K562 (cell line): ENCODE data around the gene MPIG6B. TPM values are rescaled to one million over a fixed set of nuclear protein-coding genes. Genes with fewer than 3 reads are reported as not detected.

Source experiments
- ATF3 ChIP-seq, 2 experiments: fragments of 450-650 bp in 1 of 2; sonication (generic) in 1 of 2; formaldehyde crosslinking in 1 of 2; IDR thresholded peaks in 1 of 2; conservative IDR thresholded peaks in 1 of 2; 2 replicates each; pipeline versions ENCODE4 v1.6.1 to v1.8.1; 2016 to 2023; ENCODE audit warnings: mild to moderate bottlenecking in 2 of 2, moderate library complexity in 2 of 2, inconsistent platforms in 1 of 2, missing genetic modification reagents in 1 of 2
- CCNT2 ChIP-seq: IDR thresholded peaks from 2 replicates; pipeline ENCODE4 v1.6.1; 2011; ENCODE audit warnings: borderline replicate concordance, low read depth, mild to moderate bottlenecking, moderate library complexity, mixed read lengths, low read length; ENCODE audit not compliant: insufficient read length; ENCODE audit errors: extremely low read depth
- CHD7 ChIP-seq: fragments of 200-600 bp; sonication (generic); IDR thresholded peaks from one replicate; pipeline ENCODE4 v1.6.1; 2012; ENCODE audit warnings: mild to moderate bottlenecking, low read depth, low read length, inconsistent platforms
- CREB1 ChIP-seq, 2 experiments: sonication (generic) in 1 of 2; formaldehyde crosslinking in 1 of 2; IDR thresholded peaks; 2 replicates each; pipeline versions ENCODE4 v1.6.1 to v1.8.0; 2012 to 2022; ENCODE audit warnings: inconsistent platforms in 1 of 2, mild to moderate bottlenecking in 1 of 2, missing genetic modification reagents in 1 of 2, moderate library complexity in 1 of 2
- HCFC1 ChIP-seq: IDR thresholded peaks from 2 replicates; pipeline ENCODE4 v1.6.1; 2012; ENCODE audit warnings: low read depth, low read length, improper control_type of control experiment
- HEY1 ChIP-seq: fragments of 250-450 bp; sonication (Bioruptor Pico); IDR thresholded peaks from 2 replicates; pipeline ENCODE4 v1.5.0; 2020; ENCODE audit warnings: mild to moderate bottlenecking, moderate library complexity, borderline replicate concordance
- KAT7 ChIP-seq: sonication (generic); formaldehyde crosslinking; IDR thresholded peaks from 2 replicates; pipeline ENCODE4 v1.8.0; 2022; ENCODE audit warnings: missing genetic modification reagents, mild to moderate bottlenecking, borderline replicate concordance
- NBN ChIP-seq: fragments of 450-650 bp; IDR thresholded peaks from 2 replicates; pipeline ENCODE4 v1.6.1; 2016; ENCODE audit warnings: low read depth, mild to moderate bottlenecking
- NFRKB ChIP-seq: fragments of 450-650 bp; IDR thresholded peaks from 2 replicates; pipeline ENCODE4 v1.6.1; 2016; ENCODE audit warnings: low read depth
- RBBP5 ChIP-seq: fragments of 200-600 bp; sonication (generic); IDR thresholded peaks from 2 replicates; pipeline ENCODE4 v1.6.1; 2012; ENCODE audit warnings: borderline replicate concordance, mild to moderate bottlenecking, low read length, control low read depth, inconsistent platforms; ENCODE audit not compliant: insufficient read depth, poor library complexity, severe bottlenecking
- ZNF165 ChIP-seq: fragments of 250-450 bp; sonication (Bioruptor Pico); IDR thresholded peaks from 2 replicates; pipeline ENCODE4 v1.4.0; 2020; ENCODE audit warnings: borderline replicate concordance
- ZSCAN32 ChIP-seq: fragments of 450-650 bp; formaldehyde crosslinking; IDR thresholded peaks from 2 replicates; pipeline ENCODE4 v1.4.0; 2020; ENCODE audit warnings: mild to moderate bottlenecking, moderate library complexity
- polyA plus RNA-seq, 8 experiments: library from polyadenylated mRNA; depleted of rRNA in 4 of 8; stranded (reverse) in 5 of 8; unstranded in 3 of 8; fragments of >200 nt; fragmentation: Nextera tagmentation in 2 of 8; fragmentation: Illumina TruSeq in 1 of 8; extraction: Ambion mirVana in 2 of 8; extraction: Trizol in 1 of 8; gene quantifications; 2 replicates each; pipeline versions ENCODE4 v1.2.1 to v1.2.3, GENCODE V29; 2011 to 2014; ENCODE audit warnings: inconsistent platforms in 1 of 8, missing spikeins in 1 of 8
- total RNA-seq, 7 experiments: library from RNA; depleted of rRNA in 6 of 7; stranded (reverse); fragments of >200 nt in 6 of 7; fragmentation: Illumina TruSeq in 2 of 7; extraction: Trizol in 2 of 7; gene quantifications; 2 replicates each; pipeline versions ENCODE4 v1.2.1 to v1.2.3, GENCODE V29; 2011 to 2021; ENCODE audit warnings: low replicate concordance in 1 of 7
- TF ChIP-seq, protein P1 (sequence below): sonication (generic); formaldehyde crosslinking; IDR thresholded peaks from 2 replicates; pipeline ENCODE4 v1.8.0; 2022; ENCODE audit warnings: mild to moderate bottlenecking, missing genetic modification reagents

MPIG6B gene
- total and polyA plus RNA-seq, 9 of the 15 experiments (the other 6 are each of a cell fraction or from before 2014, with no cell fraction given), result 0.11 to 1.2 (median 0.28) TPM; not detected in 1

DNA sequence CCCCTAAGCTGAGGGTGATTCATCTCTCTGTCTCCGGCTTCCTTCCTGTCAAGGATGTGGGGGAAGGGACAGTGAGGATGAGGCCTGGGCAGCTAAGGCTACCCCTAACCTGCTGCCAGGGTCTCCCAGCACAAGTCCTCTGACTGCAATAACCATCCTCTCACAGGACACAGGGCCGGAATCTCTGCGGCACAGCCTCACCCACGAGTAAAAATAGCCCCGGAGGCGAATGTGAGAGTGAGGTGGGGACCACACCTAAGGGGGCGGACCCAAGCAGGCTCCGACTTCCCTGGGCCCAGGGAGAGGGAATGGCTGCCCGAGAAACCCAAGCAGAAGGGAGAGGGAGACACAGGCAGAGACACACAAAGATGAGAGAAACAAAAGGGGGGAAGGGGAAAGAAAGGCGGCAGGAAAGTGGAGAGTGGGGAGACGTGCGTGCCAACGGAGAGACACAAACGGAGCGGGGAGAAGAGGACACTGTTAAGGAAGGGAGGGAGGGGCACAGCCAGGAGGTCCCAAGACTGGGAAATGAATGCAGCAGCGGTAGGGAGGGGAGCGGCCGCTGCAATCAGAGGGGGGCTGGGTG is 11.7 kb downstream of the MPIG6B start (continued):
- TF ChIP-seq CHD7, result no peak
- no peak for TF ChIP-seq CCNT2
- TF ChIP-seq RBBP5, result peak; percentile 53
- TF ChIP-seq HEY1 (CRISPR knock-in tag), result no peak
- no peak for TF ChIP-seq CREB1 (IDR thresholded peaks at IDR 0.05)
- no peak for TF ChIP-seq CREB1 (CRISPR knock-in tag; IDR thresholded peaks at IDR 0.05)
- TF ChIP-seq ZSCAN32 (CRISPR knock-in tag), result 0 out of 2 replicates have a peak, but pooled peaks have one; percentile 6
- TF ChIP-seq, protein P1, sequence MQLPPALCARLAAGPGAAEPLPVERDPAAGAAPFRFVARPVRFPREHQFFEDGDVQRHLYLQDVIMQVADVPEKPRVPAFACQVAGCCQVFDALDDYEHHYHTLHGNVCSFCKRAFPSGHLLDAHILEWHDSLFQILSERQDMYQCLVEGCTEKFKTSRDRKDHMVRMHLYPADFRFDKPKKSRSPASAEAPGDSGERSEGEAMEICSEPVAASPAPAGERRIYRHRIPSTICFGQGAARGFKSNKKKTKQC, result no peak
- TF ChIP-seq ATF3 (IDR thresholded peaks at IDR 0.05), result no peak
- no peak; the same call in none of the 2 replicates for TF ChIP-seq ATF3 (CRISPR knock-in tag; conservative IDR thresholded peaks at IDR 0.05)
- no peak for TF ChIP-seq NFRKB
- no peak for TF ChIP-seq NBN
- TF ChIP-seq KAT7, result no peak
- peak; percentile 81; the same call in 1 of the 2 replicates for TF ChIP-seq ZNF165 (CRISPR knock-in tag)
- TF ChIP-seq HCFC1, result peak; percentile 58; the same call in 1 of the 2 replicates
